OCI-LY7 (cell line): ENCODE measurements around the gene TMEM185B. TPM values are rescaled to one million over a fixed set of nuclear protein-coding genes. Genes with fewer than 3 reads are reported as not detected.
A peak's percentile ranks its signal among the peaks of the same experiment; 100 is the strongest.

ENCODE experiments used
- BruUV-seq: library from RNA; stranded (reverse); fragments of 400-500 nt; replicated peaks from 2 replicates; lab custom pipeline; 2021; lab: Mats Ljungman, UMichigan
- CTCF ChIA-PET: fragments of 300-600 bp; sonication (Branson Sonifier 250); formaldehyde crosslinking; loops from one replicate; lab custom pipeline; 2022; ENCODE audit warnings: antibody characterized with exemption; ENCODE audit not compliant: unreplicated experiment; lab: Charles Lee
- POLR2A ChIA-PET: fragments of 300-600 bp; sonication (Branson Sonifier 250); formaldehyde crosslinking; loops from one replicate; lab custom pipeline; 2022; ENCODE audit warnings: antibody characterized with exemption; lab: Charles Lee
- DNase-seq: peaks from one replicate; pipeline ENCODE4 v3.0.0-alpha.2; 2015; ENCODE audit warnings: low spot score
- H2AFZ ChIP-seq: fragments of 200-600 bp; sonication (generic), shearing (Covaris generic); 2 replicates; pipeline ENCODE4 v1.6.1; 2014; ENCODE audit warnings: mild to moderate bottlenecking, antibody characterized with exemption, low read length, moderate library complexity
- H3K27ac ChIP-seq: fragments of 200-600 bp; sonication (generic); 2 replicates; pipeline ENCODE4 v1.5.1; 2014; ENCODE audit warnings: mixed run types, low read depth, mild to moderate bottlenecking, moderate library complexity, low read length, inconsistent platforms; ENCODE audit not compliant: poor library complexity, severe bottlenecking
- H3K36me3 ChIP-seq: fragments of 200-600 bp; sonication (generic); 2 replicates; pipeline ENCODE4 v1.6.1; 2014; ENCODE audit warnings: mild to moderate bottlenecking, antibody characterized with exemption, low read length, moderate library complexity, mixed read lengths; ENCODE audit not compliant: insufficient read depth
- H3K4me1 ChIP-seq: fragments of 200-600 bp; sonication (generic); 2 replicates; pipeline ENCODE4 v1.5.1; 2014; ENCODE audit warnings: mild to moderate bottlenecking, low read length; ENCODE audit not compliant: insufficient read depth, poor library complexity, severe bottlenecking
- H3K4me2 ChIP-seq: fragments of 200-600 bp; sonication (generic); 2 replicates; pipeline ENCODE4 v1.6.1; 2014; ENCODE audit warnings: mild to moderate bottlenecking, low read length
- H3K4me3 ChIP-seq: fragments of 200-600 bp; sonication (generic); 2 replicates; pipeline ENCODE4 v1.5.1; 2014; ENCODE audit warnings: mild to moderate bottlenecking, low read depth, low read length; ENCODE audit not compliant: poor library complexity, severe bottlenecking
- H3K79me2 ChIP-seq: fragments of 200-600 bp; sonication (generic); 2 replicates; pipeline ENCODE4 v1.6.1; 2016; ENCODE audit warnings: low read depth, mild to moderate bottlenecking, low read length, moderate library complexity, mixed read lengths; ENCODE audit not compliant: insufficient read depth
- H3K9me2 ChIP-seq: fragments of 200-600 bp; sonication (generic); 2 replicates; pipeline ENCODE4 v1.6.1; 2016; ENCODE audit warnings: mild to moderate bottlenecking, low read length, mixed read lengths; ENCODE audit not compliant: insufficient read depth
- H3K9me3 ChIP-seq: fragments of 200-600 bp; sonication (generic); 2 replicates; pipeline ENCODE4 v1.6.1; 2014; ENCODE audit warnings: mild to moderate bottlenecking, mixed run types, low read length, mixed read lengths
- H4K20me1 ChIP-seq: fragments of 200-600 bp; sonication (generic); 2 replicates; pipeline ENCODE4 v1.6.1; 2014; ENCODE audit warnings: mild to moderate bottlenecking, antibody characterized with exemption, low read length, moderate library complexity, mixed read lengths; ENCODE audit not compliant: insufficient read depth
- EZH2phosphoT487 ChIP-seq: fragments of 200-600 bp; sonication (generic); IDR thresholded peaks from 2 replicates; pipeline ENCODE4 v1.6.1; 2018; ENCODE audit warnings: low read depth, borderline replicate concordance, mild to moderate bottlenecking, mixed run types, antibody characterized with exemption, low read length, moderate library complexity, mixed read lengths
- intact Hi-C: fragments of 100-400 bp; cut with micrococcal nuclease; formaldehyde crosslinking; loops from one replicate; pipeline ENCODE4 v1.10.0; 2022; ENCODE audit not compliant: unreplicated experiment
- total RNA-seq, 2 experiments: library from RNA; depleted of rRNA in 1 of 2; stranded (reverse); fragments of >200 nt in 1 of 2; shearing (Covaris generic) in 1 of 2; gene quantifications; 2 replicates each; pipeline ENCODE4 v1.2.3, GENCODE V29; 2014 to 2022
- TF ChIP-seq, protein P1 (sequence below): fragments of 200-600 bp; sonication (generic); conservative IDR thresholded peaks from 2 replicates; pipeline ENCODE4 v1.5.1; 2014; ENCODE audit warnings: mild to moderate bottlenecking, antibody characterized with exemption, low read length, moderate library complexity, mixed read lengths

The TMEM185B gene
- total RNA-seq, 2 experiments from 2014 or later = 24.4 to 30.2 TPM

- H3K79me2 ChIP-seq = no peaks in the 10 kb centered on the region
- H3K9me2 ChIP-seq = no peaks in the 10 kb centered on the region
- H3K4me1 ChIP-seq = peaks cover 53% of the 10 kb centered on the region
- TF ChIP-seq EZH2phosphoT487 = no peak
- TF ChIP-seq, protein P1, sequence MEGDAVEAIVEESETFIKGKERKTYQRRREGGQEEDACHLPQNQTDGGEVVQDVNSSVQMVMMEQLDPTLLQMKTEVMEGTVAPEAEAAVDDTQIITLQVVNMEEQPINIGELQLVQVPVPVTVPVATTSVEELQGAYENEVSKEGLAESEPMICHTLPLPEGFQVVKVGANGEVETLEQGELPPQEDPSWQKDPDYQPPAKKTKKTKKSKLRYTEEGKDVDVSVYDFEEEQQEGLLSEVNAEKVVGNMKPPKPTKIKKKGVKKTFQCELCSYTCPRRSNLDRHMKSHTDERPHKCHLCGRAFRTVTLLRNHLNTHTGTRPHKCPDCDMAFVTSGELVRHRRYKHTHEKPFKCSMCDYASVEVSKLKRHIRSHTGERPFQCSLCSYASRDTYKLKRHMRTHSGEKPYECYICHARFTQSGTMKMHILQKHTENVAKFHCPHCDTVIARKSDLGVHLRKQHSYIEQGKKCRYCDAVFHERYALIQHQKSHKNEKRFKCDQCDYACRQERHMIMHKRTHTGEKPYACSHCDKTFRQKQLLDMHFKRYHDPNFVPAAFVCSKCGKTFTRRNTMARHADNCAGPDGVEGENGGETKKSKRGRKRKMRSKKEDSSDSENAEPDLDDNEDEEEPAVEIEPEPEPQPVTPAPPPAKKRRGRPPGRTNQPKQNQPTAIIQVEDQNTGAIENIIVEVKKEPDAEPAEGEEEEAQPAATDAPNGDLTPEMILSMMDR = no peak
- peak; percentile 72 for DNase-seq
- H3K27ac ChIP-seq = peak overlapping the region; percentile 46
- POLR2A ChIA-PET = interaction anchor here (0.6 to 2.5 kb wide), 7 partner anchors 9 to 182 kb away, joined by 3 to 8 read pairs (median 3); partner anchors contain the start of genes RALB and TMEM185B
- H3K4me2 ChIP-seq = peak overlapping the region; percentile 85
- peak overlapping the region; percentile 98 for H2AFZ ChIP-seq
- no peaks in the 10 kb centered on the region for H4K20me1 ChIP-seq
- intact Hi-C loops = loop anchor here (1.0 kb wide), 1 partner anchor 20 kb away; the partner anchor contains the start of gene RALB
- CTCF ChIA-PET = no interaction called here
- BruUV-seq = TSS peak; percentile 60
- H3K4me3 ChIP-seq = peak overlapping the region; percentile 64
- no peaks in the 10 kb centered on the region for H3K9me3 ChIP-seq
- no peaks in the 10 kb centered on the region for H3K36me3 ChIP-seq
Observed at GRCh38 chr2:120231974-120232635, 8.9 kb upstream of the TMEM185B start.

- CTCF ChIA-PET = no interaction called here
- H3K79me2 ChIP-seq = no peaks in the 10 kb centered on the region
- H3K4me2 ChIP-seq = peak overlapping the region; percentile 85
- peak overlapping the region; percentile 98 for H2AFZ ChIP-seq
- TF ChIP-seq, protein P1 = no peak
- no peak for TF ChIP-seq EZH2phosphoT487
- no TSS peak for BruUV-seq
- H3K4me3 ChIP-seq = peak overlapping the region; percentile 64
- no peaks in the 10 kb centered on the region for H3K9me2 ChIP-seq
- DNase-seq = peak; percentile 23
- H4K20me1 ChIP-seq = no peaks in the 10 kb centered on the region
- H3K36me3 ChIP-seq = no peaks in the 10 kb centered on the region
- POLR2A ChIA-PET = interaction anchor here (0.6 to 2.5 kb wide), 8 partner anchors 8 to 183 kb away, joined by 3 to 8 read pairs (median 4); partner anchors contain the start of genes RALB and TMEM185B
- no peak overlapping the region for H3K27ac ChIP-seq
- intact Hi-C loops = no loop called here
- peaks cover 53% of the 10 kb centered on the region for H3K4me1 ChIP-seq
- H3K9me3 ChIP-seq = no peaks in the 10 kb centered on the region
Observed at GRCh38 chr2:120231564-120231973, 8.4 kb upstream of the TMEM185B start.
